Body of pancreas (tissue), 4 donors: ENCODE data around the gene POLA1. TPM values are rescaled to one million over a fixed set of nuclear protein-coding genes. Genes with fewer than 3 reads are reported as not detected.

Source experiments
- ATAC-seq: fragments of 150-250 bp; one replicate; pipeline ENCODE4 v1.9.1; 2016
- DNase-seq, 4 donors: peaks; one replicate each; pipeline ENCODE4 v3.0.0-alpha.2; 2019
- H3K27ac ChIP-seq, 4 donors: fragments of 200-600 bp; sonication (generic); 1 replicate in 3 of 4; 2 replicates in 1 of 4; pipeline versions ENCODE4 v1.5.1 to v1.6.1; 2016 to 2019; ENCODE audit warnings: mild to moderate bottlenecking in 1 of 4, mixed read lengths in 1 of 4, moderate library complexity in 1 of 4
- H3K27me3 ChIP-seq, 2 donors: fragments of 200-600 bp; sonication (generic); one replicate each; pipeline ENCODE4 v1.6.0; 2016; ENCODE audit warnings: mild to moderate bottlenecking in 1 of 2
- H3K36me3 ChIP-seq, 2 donors: fragments of 200-600 bp; sonication (generic); replicated peaks in 1 of 2; 2 replicates each; pipeline ENCODE4 v1.5.1; 2016; ENCODE audit warnings: low read depth in 2 of 2; ENCODE audit not compliant: insufficient read depth in 1 of 2
- H3K4me1 ChIP-seq: fragments of 200-600 bp; sonication (generic); one replicate; pipeline ENCODE4 v1.6.0; 2016
- H3K4me3 ChIP-seq, 2 donors: fragments of 200-600 bp; sonication (generic); 1 replicate in 1 of 2; 2 replicates in 1 of 2; pipeline ENCODE4 v1.5.1; 2016 to 2019
- H3K9me3 ChIP-seq, 3 donors: fragments of 200-600 bp; sonication (generic); 1 replicate in 2 of 3; 2 replicates in 1 of 3; pipeline ENCODE4 v1.5.1; 2016
- CTCF ChIP-seq, 7 experiments: fragments of 450-650 bp in 4 of 7; fragments of 200-600 bp in 3 of 7; sonication (generic) in 3 of 7; IDR thresholded peaks; one replicate each; pipeline ENCODE4 v1.5.1; 2016 to 2019; ENCODE audit warnings: antibody characterized with exemption in 7 of 7
- POLR2A ChIP-seq, 3 donors: fragments of 450-650 bp; IDR thresholded peaks; one replicate each; pipeline ENCODE4 v1.6.1; 2016; ENCODE audit warnings: antibody characterized with exemption in 3 of 3, mild to moderate bottlenecking in 2 of 3
- WGBS, 2 donors: methylation state at CpG; one replicate each; pipeline ENCODE4 v1.1.5; 2017; 5-methylcytosine and 5-hydroxymethylcytosine counted together
- intact Hi-C: fragments of 100-400 bp; cut with DNase I; formaldehyde crosslinking; loops from one replicate; pipeline ENCODE4 v1.15.1; 2023
- total RNA-seq, 2 donors: library from RNA; depleted of rRNA; stranded (reverse); fragments of >200 nt; gene quantifications; one replicate each; pipeline ENCODE4 v1.1.0, GENCODE V29; 2016

The POLA1 gene
- total RNA-seq, 2 donors from 2014 or later = 5.7 to 9.9 TPM

- Histone ChIP-seq H3K27me3 (no peaks in the 10 kb centered on the region), H3K27ac (no peak overlapping the region), H3K4me1 (no peaks in the 10 kb centered on the region), H3K36me3 (no peaks in the 10 kb centered on the region), H3K4me3 (no peak overlapping the region), H3K9me3 (no peaks in the 10 kb centered on the region)
- no peak for TF ChIP-seq POLR2A (IDR thresholded peaks at IDR 0.05)
- TF ChIP-seq CTCF (IDR thresholded peaks at IDR 0.05) = no peak
- ATAC-seq (no peak), DNase-seq (no peak)
- 83 to 93% methylated on average over 3 of the region's 3 CpGs for WGBS, 2 donors
- intact Hi-C loops = no loop called here
Observed at GRCh38 chrX:24870143-24870542, 176.4 kb downstream of the POLA1 start.

DNA sequence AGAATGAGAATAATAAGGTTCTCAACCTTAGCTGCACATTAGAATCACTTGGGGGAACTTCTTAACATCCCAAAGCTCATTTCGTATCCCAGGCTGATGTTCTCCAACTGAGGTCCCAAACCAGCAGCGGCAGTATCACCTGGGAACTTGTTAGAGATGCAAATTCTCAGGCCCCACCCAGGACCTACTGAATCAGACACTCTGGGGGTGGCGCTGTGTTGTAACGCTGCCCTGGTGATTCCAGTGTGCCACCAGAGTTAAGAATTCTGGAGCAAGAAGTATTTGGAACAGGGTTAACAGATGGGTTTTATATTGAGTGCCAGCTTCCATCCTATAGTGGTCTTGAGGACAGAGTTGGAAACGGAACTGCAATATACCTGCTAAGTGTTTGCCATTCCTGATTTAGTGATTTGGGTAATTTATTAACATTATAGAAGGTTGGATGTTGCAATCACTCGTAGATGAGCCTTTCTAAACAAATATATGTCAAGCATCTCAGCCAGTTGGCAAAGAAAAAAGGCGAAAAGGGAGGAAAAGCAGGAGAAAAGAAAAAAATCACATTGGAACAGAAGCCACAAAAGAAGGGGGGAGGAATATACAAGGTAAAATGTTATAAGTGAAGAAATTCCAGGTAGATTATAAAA lies 181.0 kb downstream of the POLA1 start:
- no peak for DNase-seq
- Histone ChIP-seq H3K9me3 (no peaks in the 10 kb centered on the region), H3K4me1 (no peaks in the 10 kb centered on the region), H3K4me3 (no peak overlapping the region), H3K36me3 (no peaks in the 10 kb centered on the region), H3K27me3 (no peaks in the 10 kb centered on the region), H3K27ac (no peak overlapping the region)
- intact Hi-C loops = no loop called here
- no peak for ATAC-seq
- TF ChIP-seq POLR2A (IDR thresholded peaks at IDR 0.05) = no peak
- TF ChIP-seq CTCF (IDR thresholded peaks at IDR 0.05) = no peak
- WGBS, 2 donors = 74 to 76% methylated on average over 5 to 7 of the region's 7 CpGs

GRCh38 chrX:24876530-24877287 lies 183.0 kb downstream of the POLA1 start:
- Histone ChIP-seq H3K36me3 (no peaks in the 10 kb centered on the region), H3K4me1 (no peaks in the 10 kb centered on the region), H3K9me3 (no peaks in the 10 kb centered on the region), H3K27me3 (no peaks in the 10 kb centered on the region), H3K27ac (no peak overlapping the region), H3K4me3 (no peak overlapping the region)
- ATAC-seq = no peak
- TF ChIP-seq POLR2A (IDR thresholded peaks at IDR 0.05) = no peak
- TF ChIP-seq CTCF (IDR thresholded peaks at IDR 0.05) = no peak
- WGBS, 2 donors = 90 to 94% methylated on average over 9 of the region's 9 CpGs
- intact Hi-C loops = no loop called here
- no peak for DNase-seq

DNA sequence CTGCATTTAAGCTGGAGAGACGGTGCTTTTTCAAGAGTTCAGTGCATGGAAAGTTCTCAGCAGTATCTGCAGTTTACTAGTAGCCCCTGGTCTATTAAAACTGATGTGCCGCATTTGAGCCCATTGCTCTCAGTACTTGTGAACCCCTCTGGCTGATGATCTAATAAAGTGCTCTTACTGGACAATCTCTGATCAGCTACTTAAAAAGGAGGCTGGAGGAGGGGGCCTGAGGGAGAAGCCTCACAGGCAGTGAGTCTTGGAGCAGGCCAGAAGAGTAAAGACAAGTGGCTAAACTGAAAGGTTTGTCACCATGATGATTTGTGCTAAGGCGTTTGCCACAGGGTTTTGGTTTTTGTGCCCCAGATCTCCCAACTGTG lies 183.6 kb downstream of the POLA1 start:
- H3K36me3 ChIP-seq = no peaks in the 10 kb centered on the region
- intact Hi-C loops = no loop called here
- no peaks in the 10 kb centered on the region for H3K9me3 ChIP-seq
- WGBS, 2 donors = 93 to 96% methylated on average over 3 of the region's 3 CpGs
- H3K4me1 ChIP-seq = no peaks in the 10 kb centered on the region
- no peak for TF ChIP-seq POLR2A (IDR thresholded peaks at IDR 0.05)
- DNase-seq (no peak), ATAC-seq (no peak)
- H3K27me3 ChIP-seq = no peaks in the 10 kb centered on the region
- no peak overlapping the region for H3K4me3 ChIP-seq
- no peak overlapping the region for H3K27ac ChIP-seq

- no peak for DNase-seq
- H3K27ac ChIP-seq = no peak overlapping the region
- ATAC-seq = no peak
- WGBS, 2 donors = 60 to 63% methylated on average over 4 of the region's 4 CpGs
- H3K4me1 ChIP-seq = no peaks in the 10 kb centered on the region
- H3K27me3 ChIP-seq = no peaks in the 10 kb centered on the region
- intact Hi-C loops = no loop called here
- H3K9me3 ChIP-seq = no peaks in the 10 kb centered on the region
- H3K36me3 ChIP-seq = no peaks in the 10 kb centered on the region
- no peak overlapping the region for H3K4me3 ChIP-seq
- no peak for TF ChIP-seq POLR2A (IDR thresholded peaks at IDR 0.05)
- TF ChIP-seq CTCF (IDR thresholded peaks at IDR 0.05) = no peak
Observed at GRCh38 chrX:24877854-24878650, 184.3 kb downstream of the POLA1 start.
